HG03039 (cell line): ENCODE results near the gene STK36.

Experiments
- ATAC-seq: cut with Tn5 transposase; IDR thresholded peaks from one replicate; pipeline ENCODE4 v1.9.1; 2021; ENCODE audit warnings: mild to moderate bottlenecking, moderate library complexity; ENCODE audit not compliant: unreplicated experiment

STK36 gene

GRCh38 chr2:218744615-218745014 lies 72.7 kb downstream of the STK36 start:
- ATAC-seq, result no peak

- ATAC-seq, result no peak
Measured at GRCh38 chr2:218745160-218745558, 73.3 kb downstream of the STK36 start.

GRCh38 chr2:218745559-218746469 lies 73.9 kb downstream of the STK36 start:
- ATAC-seq, result no peak

GRCh38 chr2:218746470-218746795 lies 74.5 kb downstream of the STK36 start:
- no peak for ATAC-seq

GRCh38 chr2:218746960-218747359 lies 75.1 kb downstream of the STK36 start:
- ATAC-seq, result no peak

GRCh38 chr2:218748741-218749441 lies 77.0 kb downstream of the STK36 start:
- ATAC-seq, result no peak
